Measurements from ENCODE around the gene SMARCE1. TPM values are rescaled to one million over a fixed set of nuclear protein-coding genes. Genes with fewer than 3 reads are reported as not detected.

The SMARCE1 gene
- polyA plus RNA-seq, 1 donor from 2014 or later, result 248 TPM

GRCh38 chr17:40610359-40610758 lies 37.3 kb downstream of the SMARCE1 start:
- Histone ChIP-seq H3K79me2 (replicated peaks; ENCODE audit: insufficient read depth, low read length) (no peaks in the 10 kb centered on the region), H2AFZ (ENCODE audit: low read depth, low read length) (no peak overlapping the region), H3K9me3 (ENCODE audit: low read length) (no peaks in the 10 kb centered on the region), H3K9me2 (ENCODE audit: insufficient read depth, low read length) (no peaks in the 10 kb centered on the region), H3K27ac (ENCODE audit: low read length) (no peak overlapping the region), H3K4me2 (ENCODE audit: low read length) (no peak overlapping the region), H3K36me3 (ENCODE audit: insufficient read depth, low read length) (no peaks in the 10 kb centered on the region), H3K4me3 (ENCODE audit: low read length) (no peak overlapping the region), H4K20me1 (ENCODE audit: insufficient read depth) (no peaks in the 10 kb centered on the region), H3K27me3 (ENCODE audit: insufficient read depth, low read depth, low read length) (no peaks in the 10 kb centered on the region), H3K9ac (ENCODE audit: low read length) (no peak overlapping the region), H3F3A (ENCODE audit: insufficient read depth, low read length, poor library complexity, severe bottlenecking) (no peaks in the 10 kb centered on the region)
- TF ChIP-seq EP300 (conservative IDR thresholded peaks at IDR 0.05; ENCODE audit: poor library complexity, severe bottlenecking) (no peak), MXI1 (conservative IDR thresholded peaks at IDR 0.05; ENCODE audit: poor library complexity, severe bottlenecking) (no peak), CTCF (IDR thresholded peaks at IDR 0.05; ENCODE audit: poor library complexity, severe bottlenecking) (no peak), REST (IDR thresholded peaks at IDR 0.05; ENCODE audit: borderline replicate concordance) (no peak), POLR2AphosphoS5 (IDR thresholded peaks at IDR 0.05) (no peak), EZH2 (IDR thresholded peaks at IDR 0.05; ENCODE audit: borderline replicate concordance, insufficient read depth, low read length, poor library complexity, severe bottlenecking) (no peak), RAD21 (conservative IDR thresholded peaks at IDR 0.05) (no peak), TAF1 (IDR thresholded peaks at IDR 0.05; ENCODE audit: low read depth) (no peak), SMC3 (conservative IDR thresholded peaks at IDR 0.05; ENCODE audit: poor library complexity) (no peak)

GRCh38 chr17:40608061-40608581 lies 39.5 kb downstream of the SMARCE1 start:
- H3K27me3 ChIP-seq (ENCODE audit: insufficient read depth, low read depth, low read length), result no peaks in the 10 kb centered on the region
- H3K79me2 ChIP-seq (replicated peaks; ENCODE audit: insufficient read depth, low read length), result no peaks in the 10 kb centered on the region
- no peak overlapping the region for H3K27ac ChIP-seq (ENCODE audit: low read length)
- TF ChIP-seq SMC3 (conservative IDR thresholded peaks at IDR 0.05; ENCODE audit: poor library complexity) (no peak), EP300 (conservative IDR thresholded peaks at IDR 0.05; ENCODE audit: poor library complexity, severe bottlenecking) (no peak), TAF1 (IDR thresholded peaks at IDR 0.05; ENCODE audit: low read depth) (no peak), RAD21 (conservative IDR thresholded peaks at IDR 0.05) (no peak), REST (IDR thresholded peaks at IDR 0.05; ENCODE audit: borderline replicate concordance) (no peak), EZH2 (IDR thresholded peaks at IDR 0.05; ENCODE audit: borderline replicate concordance, insufficient read depth, low read length, poor library complexity, severe bottlenecking) (no peak), CTCF (IDR thresholded peaks at IDR 0.05; ENCODE audit: poor library complexity, severe bottlenecking) (no peak), POLR2AphosphoS5 (IDR thresholded peaks at IDR 0.05) (no peak), MXI1 (conservative IDR thresholded peaks at IDR 0.05; ENCODE audit: poor library complexity, severe bottlenecking) (no peak)
- no peaks in the 10 kb centered on the region for H4K20me1 ChIP-seq (ENCODE audit: insufficient read depth)
- no peak overlapping the region for H2AFZ ChIP-seq (ENCODE audit: low read depth, low read length)
- H3K9ac ChIP-seq (ENCODE audit: low read length), result no peak overlapping the region
- no peak overlapping the region for H3K4me2 ChIP-seq (ENCODE audit: low read length)
- no peaks in the 10 kb centered on the region for H3K36me3 ChIP-seq (ENCODE audit: insufficient read depth, low read length)
- H3K4me3 ChIP-seq (ENCODE audit: low read length), result no peak overlapping the region
- no peaks in the 10 kb centered on the region for H3K9me3 ChIP-seq (ENCODE audit: low read length)
- H3K9me2 ChIP-seq (ENCODE audit: insufficient read depth, low read length), result no peaks in the 10 kb centered on the region
- no peaks in the 10 kb centered on the region for H3F3A ChIP-seq (ENCODE audit: insufficient read depth, low read length, poor library complexity, severe bottlenecking)
